ENCODE measurements around the gene VKORC1.

VKORC1 gene

GRCh38 chr16:31092330-31092729 lies 2.3 kb downstream of the VKORC1 start:
- no peak for ATAC-seq
- TF ChIP-seq TSHZ2 (CRISPR knock-in tag; IDR thresholded peaks at IDR 0.05) (no peak), RARB (CRISPR knock-in tag; IDR thresholded peaks at IDR 0.05) (no peak), ZFP3 (CRISPR knock-in tag; IDR thresholded peaks at IDR 0.05) (no peak), CSRNP3 (CRISPR knock-in tag; IDR thresholded peaks at IDR 0.05) (no peak), CSDC2 (CRISPR knock-in tag; IDR thresholded peaks at IDR 0.05) (no peak), PATZ1 (CRISPR knock-in tag; IDR thresholded peaks at IDR 0.05; ENCODE audit: borderline replicate concordance) (no peak), ESRRG (CRISPR knock-in tag; IDR thresholded peaks at IDR 0.05) (no peak), POU6F1 (CRISPR knock-in tag; IDR thresholded peaks at IDR 0.05; ENCODE audit: borderline replicate concordance, low read depth) (no peak), TCF4 (CRISPR knock-in tag; IDR thresholded peaks at IDR 0.05; ENCODE audit: borderline replicate concordance) (no peak), TOX (CRISPR knock-in tag; IDR thresholded peaks at IDR 0.05; ENCODE audit: borderline replicate concordance) (no peak), OSR1 (CRISPR knock-in tag; IDR thresholded peaks at IDR 0.05) (no peak), SNAI2 (CRISPR knock-in tag; IDR thresholded peaks at IDR 0.05) (no peak), GLIS3 (CRISPR knock-in tag; IDR thresholded peaks at IDR 0.05) (no peak), ZFP30 (CRISPR knock-in tag; IDR thresholded peaks at IDR 0.05) (no peak), ZNF565 (CRISPR knock-in tag; conservative IDR thresholded peaks at IDR 0.05; ENCODE audit: low read depth) (no peak), ZC3H10 (CRISPR knock-in tag; IDR thresholded peaks at IDR 0.05) (no peak), BACH2 (CRISPR knock-in tag; IDR thresholded peaks at IDR 0.05; ENCODE audit: borderline replicate concordance) (no peak), ISL1 (CRISPR knock-in tag; IDR thresholded peaks at IDR 0.05) (no peak), CREB5 (CRISPR knock-in tag; IDR thresholded peaks at IDR 0.05; ENCODE audit: low read depth) (no peak), PPARA (CRISPR knock-in tag; IDR thresholded peaks at IDR 0.05; ENCODE audit: borderline replicate concordance) (no peak)

GRCh38 chr16:31090540-31090939 lies 4.1 kb downstream of the VKORC1 start:
- no peak for ATAC-seq
- TF ChIP-seq RARB (CRISPR knock-in tag; IDR thresholded peaks at IDR 0.05) (no peak), POU6F1 (CRISPR knock-in tag; IDR thresholded peaks at IDR 0.05; ENCODE audit: borderline replicate concordance, low read depth) (no peak)

GRCh38 chr16:31089199-31089598 lies 5.4 kb downstream of the VKORC1 start:
- ATAC-seq, result no peak
- TF ChIP-seq POU6F1 (CRISPR knock-in tag; IDR thresholded peaks at IDR 0.05; ENCODE audit: borderline replicate concordance, low read depth) (no peak), TCF4 (CRISPR knock-in tag; IDR thresholded peaks at IDR 0.05; ENCODE audit: borderline replicate concordance) (no peak), SNAI2 (CRISPR knock-in tag; IDR thresholded peaks at IDR 0.05) (no peak), CSDC2 (CRISPR knock-in tag; IDR thresholded peaks at IDR 0.05) (no peak), ARNTL (CRISPR knock-in tag; IDR thresholded peaks at IDR 0.05; ENCODE audit: borderline replicate concordance, low read depth) (no peak), CREB5 (CRISPR knock-in tag; IDR thresholded peaks at IDR 0.05; ENCODE audit: low read depth) (no peak)

Measured in SK-N-SH treated with all-trans-retinoic acid at 6 μM for 48 hours (cell line).